Hepatic stellate cell (primary cell): ENCODE measurements around the gene LHX4.

Experiments
- DNase-seq: peaks from one replicate; pipeline ENCODE4 v3.0.0; 2011; ENCODE audit warnings: low spot score

The LHX4 gene

GRCh38 chr1:180243517-180244221, 13.6 kb downstream of the LHX4 start:
- DNase-seq: no peak

GRCh38 chr1:180244840-180245239, 14.8 kb downstream of the LHX4 start:
- no peak for DNase-seq

- DNase-seq: no peak
Measured at GRCh38 chr1:180246579-180246978, 16.5 kb downstream of the LHX4 start.

GRCh38 chr1:180247061-180247460, 17.0 kb downstream of the LHX4 start:
- DNase-seq: no peak

- DNase-seq: no peak
Measured at GRCh38 chr1:180247580-180247979, 17.5 kb downstream of the LHX4 start.

- DNase-seq: no peak
Measured at GRCh38 chr1:180248176-180248575, 18.1 kb downstream of the LHX4 start.

GRCh38 chr1:180248731-180249681, 18.9 kb downstream of the LHX4 start:
- no peak for DNase-seq

- DNase-seq: peak; percentile 41
Measured at GRCh38 chr1:180249725-180250498, 19.8 kb downstream of the LHX4 start.

- no peak for DNase-seq
Measured at GRCh38 chr1:180250499-180250770, 20.4 kb downstream of the LHX4 start.

GRCh38 chr1:180250883-180251509, 20.9 kb downstream of the LHX4 start:
- DNase-seq: no peak

GRCh38 chr1:180251526-180252305, 21.7 kb downstream of the LHX4 start:
- DNase-seq: no peak

- DNase-seq: peak; percentile 72
Measured at GRCh38 chr1:180252638-180253536, 22.8 kb downstream of the LHX4 start.

- no peak for DNase-seq
Measured at GRCh38 chr1:180253585-180254495, 23.8 kb downstream of the LHX4 start.

- no peak for DNase-seq
Measured at GRCh38 chr1:180254496-180254819, 24.4 kb downstream of the LHX4 start.

- DNase-seq: no peak
Measured at GRCh38 chr1:180254854-180255253, 24.8 kb downstream of the LHX4 start.

- DNase-seq: no peak
Measured at GRCh38 chr1:180255536-180256340, 25.7 kb downstream of the LHX4 start.

GRCh38 chr1:180256341-180257027, 26.4 kb downstream of the LHX4 start:
- DNase-seq: no peak

GRCh38 chr1:180257028-180257386, 26.9 kb downstream of the LHX4 start:
- no peak for DNase-seq
